GM18499 (cell line): ENCODE data around the gene GNG4.

ENCODE experiments used
- ATAC-seq: cut with Tn5 transposase; IDR thresholded peaks from one replicate; pipeline ENCODE4 v1.9.1; 2021; ENCODE audit warnings: moderate number of reproducible peaks; ENCODE audit not compliant: insufficient read depth, unreplicated experiment

The GNG4 gene

DNA sequence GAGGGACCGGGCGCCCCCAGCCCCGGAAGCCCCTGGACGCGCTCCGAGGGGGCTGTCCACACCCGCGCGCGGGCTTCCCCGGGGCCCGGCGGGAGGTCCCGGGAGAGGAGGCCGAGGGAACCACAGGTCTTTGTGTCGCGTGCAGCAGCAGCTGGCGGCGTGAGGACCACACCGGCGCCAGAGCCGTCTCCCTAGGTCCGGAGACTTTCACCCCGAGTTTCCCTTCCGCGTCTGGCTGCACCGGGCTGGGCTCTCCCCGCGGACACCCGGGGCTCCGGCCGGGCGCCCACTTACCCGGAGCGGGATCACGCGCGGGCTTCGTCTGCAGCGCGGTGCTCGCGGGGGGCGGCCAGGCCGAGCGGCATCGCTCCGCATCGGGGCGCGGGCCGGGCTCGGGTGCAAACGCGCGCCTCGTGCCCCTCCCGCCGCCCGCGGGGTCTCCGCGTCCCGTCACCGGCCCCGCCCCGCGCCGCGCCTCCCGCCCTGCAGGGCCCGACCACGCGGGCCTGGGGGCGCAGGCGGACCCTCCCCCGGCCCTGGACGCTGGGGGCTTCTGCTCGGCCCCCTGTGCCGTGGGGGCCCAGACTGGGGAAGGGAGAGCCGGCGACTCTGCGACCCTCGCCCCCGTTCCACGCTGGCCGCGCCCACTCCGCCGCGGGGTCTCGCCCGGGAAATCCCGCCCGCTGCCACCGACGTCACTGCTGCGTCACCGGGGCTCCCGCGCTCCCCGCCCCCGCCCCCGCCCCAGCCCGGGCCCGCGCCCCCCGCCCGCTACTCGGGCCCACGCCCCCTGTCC, at the start of gene GNG4:
Gene GNG4 (minus strand): TSS at position 417 of the 796 bp plus-strand sequence. CDS start 65,946 bp downstream, outside the sequence.
- no peak for ATAC-seq

DNA sequence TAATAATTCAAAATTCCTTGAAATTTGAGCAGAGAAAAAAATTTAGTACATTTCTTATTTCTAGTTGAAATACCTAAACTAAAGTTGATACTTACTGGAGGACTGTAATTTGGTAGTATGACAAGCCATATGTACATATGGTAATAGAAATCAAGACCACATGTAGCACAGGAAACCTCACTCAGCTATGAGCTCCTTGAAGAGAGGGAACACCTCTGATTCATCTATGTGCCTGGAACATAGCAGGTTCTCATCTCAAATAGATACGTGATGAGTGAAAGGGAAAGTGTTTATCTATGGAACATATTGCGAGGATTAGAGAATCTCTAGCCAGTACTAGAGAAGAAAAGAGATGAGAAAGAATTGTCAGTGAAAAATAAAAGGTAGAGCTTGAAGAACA, 47.9 kb upstream of the GNG4 start:
- ATAC-seq, result no peak

DNA sequence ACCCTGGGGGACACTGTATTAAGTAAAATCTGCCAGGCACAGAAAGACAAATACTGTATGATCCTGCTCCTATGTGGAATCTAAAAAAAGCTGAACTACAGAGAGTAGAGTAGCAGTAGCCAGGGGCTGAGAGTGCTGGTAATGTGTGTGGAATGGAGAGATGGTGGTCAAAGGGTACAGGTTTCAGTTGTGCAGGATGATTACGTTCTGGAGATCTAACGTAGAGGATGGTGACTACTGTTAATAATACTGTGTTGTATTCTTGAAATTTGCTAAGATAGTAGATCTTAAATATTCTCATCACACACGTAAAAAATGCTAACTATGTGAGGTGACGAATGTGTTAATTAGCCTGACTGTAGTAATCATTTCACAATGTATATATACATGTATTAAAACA, 39.8 kb upstream of the GNG4 start:
- no peak for ATAC-seq

DNA sequence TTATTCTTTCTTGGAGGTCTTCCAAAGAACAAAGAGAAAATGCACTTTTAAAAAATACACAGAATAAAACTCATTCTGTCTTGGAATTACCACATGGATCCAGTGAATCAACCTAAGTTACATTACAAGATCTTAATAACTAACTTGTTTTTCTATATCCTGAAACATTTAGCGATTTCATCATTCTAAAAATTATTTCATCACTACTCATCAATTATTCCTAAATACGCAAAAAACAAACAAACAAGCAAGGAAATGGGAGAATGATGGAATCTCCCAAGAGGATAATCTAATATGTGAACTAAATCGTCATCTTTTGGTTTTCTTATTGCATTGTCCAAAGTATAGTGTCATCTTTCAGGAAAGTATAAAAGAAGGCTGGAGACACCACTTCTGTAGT, 38.5 kb upstream of the GNG4 start:
- ATAC-seq, result no peak

DNA sequence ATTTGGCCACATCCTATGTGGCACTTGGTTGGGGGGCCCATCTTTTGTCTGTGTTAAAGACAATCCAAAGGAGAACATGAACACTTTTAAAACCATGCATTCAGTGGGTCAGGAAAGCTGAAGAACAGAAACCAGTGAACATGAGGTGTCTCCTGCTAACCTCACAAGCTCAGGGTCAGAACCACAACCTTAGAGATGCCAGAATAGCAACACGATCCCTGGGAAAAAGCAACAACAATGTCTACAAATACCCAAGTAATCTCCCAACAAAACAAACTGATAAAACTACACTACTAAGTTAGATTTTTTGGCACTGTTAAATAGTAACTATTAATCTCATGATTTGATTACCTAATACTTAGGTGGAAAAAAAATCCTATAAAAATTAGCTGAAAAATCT, 34.1 kb upstream of the GNG4 start:
- no peak for ATAC-seq

DNA sequence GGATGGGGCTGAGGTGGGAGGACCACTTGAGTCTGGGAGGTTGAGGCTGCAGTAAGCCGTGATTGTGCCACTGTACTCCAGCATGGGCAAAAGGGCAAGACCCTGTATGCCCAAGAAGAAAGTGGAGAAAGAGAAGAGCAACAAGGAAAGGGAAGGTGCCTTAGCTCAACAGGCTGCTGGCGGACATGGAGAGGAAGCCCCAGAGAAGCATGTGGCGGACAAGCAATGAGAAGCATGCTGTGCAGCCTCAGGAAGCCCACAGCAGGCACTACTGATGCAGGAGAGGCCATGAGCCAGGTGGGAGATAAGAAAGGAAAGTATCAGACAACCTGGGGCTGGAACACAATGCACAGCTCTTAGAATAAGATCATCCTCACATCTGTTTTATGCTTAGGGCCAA, 32.6 kb upstream of the GNG4 start:
- no peak for ATAC-seq

DNA sequence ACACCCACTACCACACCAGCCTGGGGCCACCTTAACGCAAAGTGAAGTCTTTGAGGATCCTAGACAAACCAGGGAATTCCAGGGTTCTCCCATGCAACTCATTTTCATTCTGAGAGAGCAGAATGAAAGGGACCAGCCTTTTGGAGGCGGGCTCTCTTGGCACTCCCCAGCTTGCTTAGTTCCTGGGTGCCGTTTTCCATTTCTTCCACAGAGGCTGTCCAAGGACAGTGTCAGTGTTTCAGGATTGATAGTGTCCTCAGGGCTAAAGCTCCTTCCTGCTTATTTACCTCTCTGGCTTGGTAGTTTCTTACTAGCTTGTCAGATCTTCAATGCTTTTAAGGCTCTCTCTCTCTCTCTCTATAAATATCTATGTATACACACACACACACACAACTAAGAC, 30.1 kb upstream of the GNG4 start:
- ATAC-seq, result no peak

DNA sequence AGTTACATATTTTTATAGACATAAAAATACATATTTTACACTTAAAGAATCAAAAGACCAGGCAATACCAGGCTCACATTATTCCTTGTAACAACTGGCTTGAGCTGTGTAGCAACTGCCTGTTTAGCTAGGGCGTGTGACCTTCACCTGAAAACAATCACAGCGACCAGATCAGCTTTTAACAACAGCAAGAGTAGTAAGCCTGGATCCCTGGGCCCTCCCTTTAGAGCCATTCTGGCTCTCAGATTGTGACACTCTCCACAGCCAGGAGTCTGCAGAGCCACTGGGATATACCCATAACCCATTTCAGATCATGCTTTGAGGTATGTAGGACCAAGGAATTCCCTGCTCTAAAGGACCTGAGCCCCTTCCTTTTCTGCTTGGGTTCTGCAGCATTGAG, 29.4 kb upstream of the GNG4 start:
- no peak for ATAC-seq

DNA sequence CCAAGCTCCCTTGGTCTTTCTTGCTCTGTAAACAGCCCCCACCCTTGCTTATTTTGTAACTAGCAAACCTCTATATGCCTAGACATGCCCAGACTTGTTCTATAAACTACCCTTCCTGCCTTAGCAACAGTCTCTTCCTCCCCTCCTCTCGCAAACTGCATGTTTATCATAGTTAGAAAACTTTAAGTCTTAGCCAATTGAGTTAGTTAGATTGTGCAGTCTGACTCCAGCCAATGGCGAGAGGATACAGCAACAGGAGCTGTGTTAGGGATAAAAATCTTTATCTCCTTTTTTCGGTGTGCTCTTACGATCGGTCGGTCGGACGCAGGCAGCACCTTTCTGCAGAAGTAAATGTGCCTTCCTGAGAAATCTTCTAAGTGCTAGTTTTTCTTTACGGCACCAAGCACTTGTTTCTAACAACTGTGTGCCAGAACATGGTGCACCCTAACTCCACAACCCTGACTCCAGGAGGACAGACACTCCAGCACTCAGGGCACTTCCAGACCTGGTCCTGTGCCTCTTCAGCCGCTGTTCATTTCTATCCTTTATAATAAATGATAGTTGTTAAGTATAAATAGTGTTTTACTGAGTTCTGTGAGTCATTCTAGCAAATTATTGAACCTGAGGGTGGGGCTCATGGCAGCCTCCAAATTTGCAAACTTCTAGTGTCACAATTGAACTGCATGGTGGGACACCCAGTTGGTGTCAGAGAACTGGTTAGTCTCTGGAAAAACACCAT, 25.7 kb upstream of the GNG4 start:
- ATAC-seq, result no peak

DNA sequence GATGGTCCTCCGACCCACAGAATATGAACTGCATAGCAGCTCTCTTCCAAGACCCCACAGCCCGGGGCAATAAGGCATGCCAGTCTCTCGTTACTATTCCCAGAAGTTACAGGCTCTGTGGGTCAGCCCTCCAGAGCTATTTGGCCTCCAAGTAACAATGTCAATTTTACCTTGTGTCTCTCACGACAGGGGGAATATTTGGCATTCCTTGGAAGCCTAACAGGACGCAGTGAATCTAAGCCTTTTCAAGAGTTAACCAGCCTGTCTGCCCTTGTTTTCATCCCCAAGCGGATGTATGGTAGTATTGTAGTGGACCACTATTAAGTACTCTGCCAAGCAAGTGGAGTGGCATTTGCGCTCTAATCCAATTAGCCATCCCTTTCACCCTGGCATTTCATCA, 24.4 kb upstream of the GNG4 start:
- no peak for ATAC-seq

DNA sequence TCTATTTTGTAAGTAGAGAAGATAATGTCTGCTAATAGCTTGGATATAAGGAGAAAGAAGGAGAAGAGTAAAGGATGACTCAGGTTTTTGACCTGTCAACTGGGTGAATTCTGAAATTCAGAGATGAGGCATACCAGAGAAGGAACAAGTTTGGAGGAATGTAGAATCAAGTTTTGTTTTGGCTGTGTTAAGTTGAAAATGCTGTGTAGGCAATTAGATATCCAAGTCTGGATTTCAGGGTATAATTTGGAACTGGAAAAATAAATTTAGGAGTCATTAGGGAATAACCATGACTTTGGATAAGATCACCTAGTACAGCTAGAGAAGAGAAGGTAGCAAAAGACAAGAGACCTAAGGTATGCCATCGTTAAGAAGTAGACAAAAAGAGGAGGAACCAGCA, 22.4 kb upstream of the GNG4 start:
- no peak for ATAC-seq

DNA sequence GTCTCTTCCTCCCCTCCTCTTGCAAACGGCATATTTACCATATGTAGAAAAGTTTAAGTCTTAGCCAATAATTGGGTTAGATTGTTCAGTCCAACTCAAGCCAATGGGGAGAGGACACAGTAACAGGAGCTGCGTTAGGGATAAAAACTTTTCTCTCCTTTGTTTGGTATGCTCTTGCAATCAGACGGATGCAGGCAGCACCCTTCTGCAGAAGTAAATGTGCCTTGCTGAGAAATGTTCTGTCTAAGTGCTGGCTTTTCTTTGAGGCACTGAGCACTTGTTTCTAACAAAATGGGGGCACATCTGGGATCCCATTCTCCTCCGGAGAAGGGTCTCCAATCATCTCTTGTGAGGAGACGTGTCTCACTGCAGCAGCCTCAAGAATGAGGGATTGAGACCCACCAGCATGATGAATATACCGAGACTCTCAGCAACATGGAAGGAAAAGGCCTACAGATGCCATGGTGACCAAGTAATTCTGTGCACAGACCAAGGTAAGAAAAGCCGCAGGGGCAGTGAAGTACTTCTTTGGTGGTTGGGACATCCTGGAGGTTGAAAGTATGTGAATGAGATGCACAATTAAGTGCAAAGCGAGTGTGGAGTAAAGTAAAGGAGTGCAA, 20.7 kb upstream of the GNG4 start:
- no peak for ATAC-seq

DNA sequence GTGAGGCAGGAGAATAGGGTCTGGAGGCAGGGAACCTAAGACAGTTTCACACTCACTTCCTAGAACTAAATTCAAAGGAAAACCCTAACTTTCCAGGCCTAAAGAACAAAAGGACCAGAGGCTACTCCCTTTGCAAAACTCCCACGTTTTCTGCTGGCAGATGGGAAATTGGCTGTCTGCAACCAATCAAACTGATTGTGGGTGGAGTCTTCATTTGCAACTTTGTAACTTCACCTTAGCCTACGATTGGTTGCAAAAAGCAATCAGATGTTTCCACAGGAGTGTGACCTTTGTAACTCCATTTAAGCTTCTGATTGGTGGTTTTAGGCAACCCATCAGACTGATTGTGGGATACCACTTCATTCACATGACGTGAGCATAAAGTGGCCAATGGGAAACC, 19.7 kb upstream of the GNG4 start:
- no peak for ATAC-seq

DNA sequence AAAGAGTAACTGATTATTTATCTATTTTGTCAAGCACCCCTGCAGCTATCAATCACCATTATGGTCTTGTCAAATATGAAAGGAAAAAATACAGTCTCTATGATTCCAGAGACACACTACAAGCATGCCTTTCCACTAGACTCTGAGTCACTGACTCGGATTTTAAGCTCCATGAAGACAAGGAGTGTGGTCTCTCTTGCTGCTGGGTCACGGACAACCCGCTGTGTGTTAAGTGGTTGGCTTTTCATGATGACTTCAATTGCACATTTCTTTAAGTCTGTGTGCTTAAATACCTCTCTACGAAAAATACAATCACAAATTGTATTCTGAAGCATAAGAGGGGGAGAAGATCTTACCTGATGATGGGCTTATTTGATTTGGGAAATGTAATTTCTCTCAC, 14.0 kb upstream of the GNG4 start:
- no peak for ATAC-seq

DNA sequence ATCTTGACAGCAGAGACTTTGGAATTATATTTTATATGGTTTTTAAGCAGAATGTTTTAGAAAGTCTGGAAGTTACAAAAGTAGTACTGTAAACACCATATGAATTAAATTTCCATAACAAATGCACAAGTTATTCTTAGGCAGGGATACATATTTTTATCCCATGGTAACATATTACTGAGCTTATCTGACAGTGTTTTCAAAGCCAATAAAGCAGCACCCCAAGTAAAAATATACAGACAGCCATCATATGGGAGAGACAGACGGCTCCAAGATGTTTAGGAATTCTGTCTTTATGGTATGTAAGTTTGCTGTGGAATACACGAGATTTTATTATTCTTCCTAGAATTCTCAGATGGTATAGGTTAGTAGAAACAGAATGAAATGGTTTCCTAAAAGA, 12.0 kb upstream of the GNG4 start:
- no peak for ATAC-seq

DNA sequence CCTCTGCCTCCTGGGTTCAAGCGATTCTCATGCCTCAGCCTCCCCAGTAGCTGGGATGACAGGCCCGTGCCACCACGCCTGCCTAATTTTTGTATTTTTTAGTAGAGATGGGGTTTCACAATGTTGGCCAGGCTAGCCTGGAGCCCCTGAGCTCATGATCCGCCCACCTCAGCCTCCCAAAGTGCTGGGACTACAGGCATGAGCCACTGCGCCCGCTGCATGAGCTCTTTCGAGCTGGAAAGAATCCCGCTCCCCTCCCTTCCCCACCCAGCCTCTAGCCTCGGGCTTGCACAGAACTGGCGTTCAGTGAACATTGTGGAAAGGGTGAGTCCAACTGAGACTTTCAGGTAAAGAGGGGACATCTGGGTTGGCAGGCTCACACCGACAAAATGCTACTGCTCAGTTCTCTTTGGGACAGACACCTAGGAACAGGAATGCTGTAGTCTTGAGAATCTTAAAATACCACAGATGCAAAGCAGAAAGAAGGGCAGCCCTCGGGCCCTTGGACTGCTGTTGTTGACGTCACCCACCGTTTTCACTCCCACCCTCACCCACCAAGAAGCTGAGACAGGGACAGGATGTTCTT, 9.7 kb upstream of the GNG4 start:
- ATAC-seq, result no peak

DNA sequence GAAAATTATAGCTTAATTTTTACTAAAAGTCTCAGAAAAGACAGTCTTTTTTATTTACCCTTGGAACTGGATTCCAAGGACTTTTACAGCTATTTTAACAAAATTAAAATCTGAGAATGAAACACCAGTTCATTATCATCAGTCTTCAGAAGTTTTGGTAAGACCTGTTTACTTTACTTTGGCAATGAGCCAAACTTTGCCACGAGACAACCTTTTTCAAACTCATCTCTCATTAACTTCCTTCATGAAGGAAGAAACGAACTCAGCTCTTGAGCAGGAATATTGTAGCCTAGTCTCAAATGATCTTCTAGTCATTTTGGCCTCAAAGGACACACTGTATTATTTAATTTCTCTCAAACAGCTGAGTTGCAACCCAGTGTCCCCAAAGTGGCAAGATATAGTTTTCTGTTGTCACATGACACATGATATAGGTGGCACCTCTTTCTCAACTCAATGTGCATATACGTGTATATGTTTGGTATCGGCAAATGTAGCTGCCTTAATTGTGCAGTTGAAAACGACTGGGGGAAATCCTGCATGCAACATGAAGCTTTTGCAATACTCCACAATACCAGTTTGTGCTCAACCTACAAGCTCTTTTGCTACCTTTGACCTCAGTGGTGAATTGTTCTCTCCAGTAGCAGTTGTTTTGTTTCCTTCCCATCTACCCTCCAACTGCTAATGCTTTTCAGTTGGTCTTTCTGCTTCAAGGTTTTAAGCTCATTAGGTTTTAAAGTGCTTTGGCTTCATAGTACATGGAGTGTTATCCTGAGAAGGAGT, 8.4 kb upstream of the GNG4 start:
- no peak for ATAC-seq

DNA sequence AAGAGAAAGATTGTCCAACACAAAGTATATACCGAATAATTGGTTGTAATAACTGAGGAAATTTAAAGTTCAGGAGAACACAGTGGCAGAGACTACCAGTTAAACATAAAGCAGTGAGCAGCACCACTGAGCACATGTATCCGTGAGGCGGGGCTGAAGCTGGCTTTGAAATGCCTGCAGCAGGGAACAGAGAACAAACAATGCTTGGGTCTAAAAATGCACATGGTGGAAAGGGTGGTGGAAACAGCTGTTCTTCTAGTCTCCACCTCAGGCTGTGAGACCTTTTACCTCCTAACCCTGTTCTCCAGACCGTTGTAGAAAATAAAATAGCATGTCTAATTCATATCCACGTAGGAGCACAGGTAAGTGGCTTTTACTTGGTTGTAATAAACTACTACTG, 7.7 kb upstream of the GNG4 start:
- ATAC-seq, result no peak

DNA sequence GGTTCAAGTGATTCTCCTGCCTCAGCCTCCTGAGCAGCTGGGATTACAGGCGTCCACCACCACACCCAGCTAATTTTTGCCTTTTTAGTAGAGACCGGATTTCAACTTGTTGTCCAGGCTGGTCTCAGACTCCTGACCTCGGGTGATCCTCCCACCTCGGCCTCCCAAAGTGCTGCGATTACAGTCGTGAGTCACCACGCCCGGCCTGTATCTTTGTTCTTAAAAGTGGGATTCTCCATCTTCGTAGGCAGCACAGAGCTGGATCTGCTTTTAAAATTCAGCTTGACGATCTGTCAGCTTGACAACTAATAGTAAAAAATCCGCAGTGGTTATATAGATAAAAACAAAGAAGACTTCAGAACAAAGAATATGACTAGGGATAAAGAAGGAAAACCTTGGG, 2.8 kb upstream of the GNG4 start:
- no peak for ATAC-seq

DNA sequence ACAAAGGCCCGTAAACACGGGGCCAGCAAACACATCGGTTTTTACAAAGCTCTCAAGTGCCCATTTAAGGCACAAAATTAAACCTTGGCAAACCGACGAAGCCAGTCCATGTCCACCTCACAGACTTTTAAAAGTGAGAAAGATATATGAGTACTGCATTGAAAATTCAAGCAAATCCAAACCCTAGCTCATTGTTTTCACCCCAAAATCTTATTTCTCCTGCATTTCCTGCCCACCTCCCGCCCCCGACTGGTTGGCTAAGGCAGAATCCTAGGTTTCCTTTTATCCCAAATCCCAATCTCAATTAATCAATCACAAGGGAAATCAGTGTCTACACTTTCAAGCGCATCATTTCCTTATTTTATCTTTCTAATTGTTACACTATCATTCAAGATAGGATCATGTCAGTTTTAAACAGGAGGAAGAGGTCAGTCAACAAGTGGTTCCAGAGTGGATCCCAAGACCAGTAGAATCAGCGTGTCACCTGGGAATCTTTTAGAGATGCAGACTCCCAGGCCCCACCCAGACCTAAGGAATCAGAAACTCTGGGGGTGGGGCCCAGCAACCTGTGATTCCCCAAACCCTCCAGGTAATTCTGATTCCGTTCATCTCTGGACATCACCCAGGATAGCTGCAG, 1.7 kb upstream of the GNG4 start:
- no peak for ATAC-seq
